IgD-negative memory B cell (primary cell): ENCODE measurements around the gene DDIT3. TPM values are rescaled to one million over a fixed set of nuclear protein-coding genes. Genes with fewer than 3 reads are reported as not detected.
A peak's percentile ranks its signal among the peaks of the same experiment; 100 is the strongest.
"Not testable (repeated sequence)": the region's sequence is repeated elsewhere in the genome, so short reads cannot be mapped to it uniquely, and the experiment has no call there.

Experiments
- H3K27ac Mint-ChIP-seq, 3 donors: one replicate each; pipeline ENCODE4 v1.8.0; 2020 to 2022; ENCODE audit warnings: mild to moderate bottlenecking in 3 of 3, mixed read lengths in 3 of 3, moderate library complexity in 1 of 3
- H3K27me3 Mint-ChIP-seq: one replicate; pipeline ENCODE4 v1.8.0; 2021; ENCODE audit warnings: mixed read lengths
- H3K36me3 Mint-ChIP-seq: one replicate; pipeline ENCODE4 v1.8.0; 2020; ENCODE audit warnings: mild to moderate bottlenecking, mixed read lengths
- H3K4me1 Mint-ChIP-seq, 3 donors: one replicate each; pipeline ENCODE4 v1.8.0; 2020 to 2022; ENCODE audit warnings: mixed read lengths in 3 of 3, mild to moderate bottlenecking in 1 of 3
- H3K4me3 Mint-ChIP-seq, 4 donors: one replicate each; pipeline ENCODE4 v1.8.0; 2020 to 2022; ENCODE audit warnings: mild to moderate bottlenecking in 4 of 4, mixed read lengths in 4 of 4, moderate library complexity in 3 of 4
- H3K9me3 Mint-ChIP-seq, 3 donors: one replicate each; pipeline ENCODE4 v1.8.0; 2020 to 2021; ENCODE audit warnings: mixed read lengths in 3 of 3, mild to moderate bottlenecking in 1 of 3
- polyA plus RNA-seq: library from polyadenylated mRNA; unstranded; fragments of 300-500 nt; fragmentation: Illumina TruSeq; gene quantifications from one replicate; pipeline ENCODE4 v1.2.3, GENCODE V29; 2021

The DDIT3 gene
- polyA plus RNA-seq, 1 donor from 2014 or later, result 32.2 TPM

- no peaks in the 10 kb centered on the region for H3K9me3 Mint-ChIP-seq
- no peaks in the 10 kb centered on the region for H3K27me3 Mint-ChIP-seq
- no peak overlapping the region for H3K4me3 Mint-ChIP-seq
- peaks cover 14 to 16% (median 15%) of the 10 kb centered on the region in 3 donors for H3K4me1 Mint-ChIP-seq
- H3K27ac Mint-ChIP-seq, result peak overlapping the region in 1 of 3 donors; percentile 99
- peaks cover 2% of the 10 kb centered on the region for H3K36me3 Mint-ChIP-seq
Measured at GRCh38 chr12:57514720-57515407, 5.5 kb downstream of the DDIT3 start.

GRCh38 chr12:57514246-57514645 is 6.1 kb downstream of the DDIT3 start:
- H3K9me3 Mint-ChIP-seq, H3K27me3 Mint-ChIP-seq, H3K4me3 Mint-ChIP-seq, H3K36me3 Mint-ChIP-seq: not testable (repeated sequence)
- H3K4me1 Mint-ChIP-seq, result peaks cover 12 to 15% (median 13%) of the 10 kb centered on the region in 3 donors
- peak overlapping the region in 1 of 3 donors; percentile 72 for H3K27ac Mint-ChIP-seq

GRCh38 chr12:57513677-57514076 is 6.6 kb downstream of the DDIT3 start:
- not testable (repeated sequence) for H3K27ac Mint-ChIP-seq, H3K4me3 Mint-ChIP-seq, H3K9me3 Mint-ChIP-seq

GRCh38 chr12:57513266-57513665 is 7.0 kb downstream of the DDIT3 start:
- no peaks in the 10 kb centered on the region for H3K27me3 Mint-ChIP-seq
- no peak overlapping the region for H3K4me3 Mint-ChIP-seq
- peak overlapping the region in 1 of 3 donors; percentile 43 for H3K27ac Mint-ChIP-seq
- H3K4me1 Mint-ChIP-seq, result peaks cover 5 to 9% (median 5%) of the 10 kb centered on the region in 3 donors
- peaks cover 4% of the 10 kb centered on the region for H3K36me3 Mint-ChIP-seq
- no peaks in the 10 kb centered on the region for H3K9me3 Mint-ChIP-seq

More at GRCh38 chr12:57513677-57514076, 6.6 kb downstream of the DDIT3 start:
- not testable (repeated sequence) for H3K4me1 Mint-ChIP-seq, H3K27me3 Mint-ChIP-seq, H3K36me3 Mint-ChIP-seq

GRCh38 chr12:57512665-57513064 is 7.6 kb downstream of the DDIT3 start:
- Mint-ChIP-seq H3K9me3 (no peaks in the 10 kb centered on the region), H3K4me3 (no peak overlapping the region), H3K27ac (peak overlapping the region in 2 of 3 donors; percentile 20 to 43), H3K4me1 (peaks cover 1 to 5% (median 2%) of the 10 kb centered on the region in 3 donors), H3K27me3 (no peaks in the 10 kb centered on the region), H3K36me3 (peaks cover 4% of the 10 kb centered on the region)

GRCh38 chr12:57511588-57512325 is 8.6 kb downstream of the DDIT3 start:
- no peaks in the 10 kb centered on the region for H3K9me3 Mint-ChIP-seq
- H3K4me3 Mint-ChIP-seq, result no peak overlapping the region
- H3K4me1 Mint-ChIP-seq, result peaks cover 0 to 1% (median 0%) of the 10 kb centered on the region in 3 donors
- no peaks in the 10 kb centered on the region for H3K27me3 Mint-ChIP-seq
- H3K27ac Mint-ChIP-seq, result peak overlapping the region; percentile 9 to 75 (median 43)
- H3K36me3 Mint-ChIP-seq, result peaks cover 4% of the 10 kb centered on the region

- Mint-ChIP-seq H3K9me3 (no peaks in the 10 kb centered on the region), H3K4me3 (no peak overlapping the region), H3K36me3 (peaks cover 4% of the 10 kb centered on the region), H3K27me3 (no peaks in the 10 kb centered on the region), H3K27ac (no peak overlapping the region), H3K4me1 (peaks cover 0 to 1% (median 0%) of the 10 kb centered on the region in 3 donors)
Measured at GRCh38 chr12:57511161-57511560, 9.2 kb downstream of the DDIT3 start.

- not testable (repeated sequence) for H3K4me1 Mint-ChIP-seq, H3K4me3 Mint-ChIP-seq, H3K27me3 Mint-ChIP-seq, H3K27ac Mint-ChIP-seq, H3K36me3 Mint-ChIP-seq, H3K9me3 Mint-ChIP-seq
Measured at GRCh38 chr12:57507796-57508195, 12.5 kb downstream of the DDIT3 start.

GRCh38 chr12:57506541-57506940 is 13.8 kb downstream of the DDIT3 start:
- H3K27me3 Mint-ChIP-seq, H3K36me3 Mint-ChIP-seq, H3K4me3 Mint-ChIP-seq, H3K9me3 Mint-ChIP-seq, H3K27ac Mint-ChIP-seq, H3K4me1 Mint-ChIP-seq: not testable (repeated sequence)

GRCh38 chr12:57502311-57502969 is 17.9 kb downstream of the DDIT3 start:
- H3K27ac Mint-ChIP-seq, result peak overlapping the region in 1 of 3 donors; percentile 71
- peaks cover 10% of the 10 kb centered on the region for H3K36me3 Mint-ChIP-seq
- H3K4me1 Mint-ChIP-seq, H3K9me3 Mint-ChIP-seq, H3K4me3 Mint-ChIP-seq, H3K27me3 Mint-ChIP-seq: not testable (repeated sequence)

- Mint-ChIP-seq H3K27me3 (no peaks in the 10 kb centered on the region), H3K4me3 (no peak overlapping the region), H3K4me1 (peaks cover 0 to 7% (median 6%) of the 10 kb centered on the region in 3 donors), H3K9me3 (no peaks in the 10 kb centered on the region), H3K27ac (no peak overlapping the region), H3K36me3 (peaks cover 11% of the 10 kb centered on the region)
Measured at GRCh38 chr12:57500213-57500612, 20.1 kb downstream of the DDIT3 start.

GRCh38 chr12:57498571-57498970 is 21.7 kb downstream of the DDIT3 start:
- H3K4me3 Mint-ChIP-seq, result no peak overlapping the region
- H3K27ac Mint-ChIP-seq, result no peak overlapping the region
- H3K4me1 Mint-ChIP-seq, result peaks cover 0 to 7% (median 6%) of the 10 kb centered on the region in 3 donors
- peaks cover 9% of the 10 kb centered on the region for H3K36me3 Mint-ChIP-seq
- no peaks in the 10 kb centered on the region for H3K9me3 Mint-ChIP-seq
- no peaks in the 10 kb centered on the region for H3K27me3 Mint-ChIP-seq

GRCh38 chr12:57498132-57498502 is 22.2 kb downstream of the DDIT3 start:
- no peaks in the 10 kb centered on the region for H3K27me3 Mint-ChIP-seq
- peaks cover 9% of the 10 kb centered on the region for H3K36me3 Mint-ChIP-seq
- no peaks in the 10 kb centered on the region for H3K9me3 Mint-ChIP-seq
- H3K27ac Mint-ChIP-seq, result no peak overlapping the region
- no peak overlapping the region for H3K4me3 Mint-ChIP-seq
- peaks cover 0 to 7% (median 6%) of the 10 kb centered on the region in 3 donors for H3K4me1 Mint-ChIP-seq

- no peaks in the 10 kb centered on the region for H3K27me3 Mint-ChIP-seq
- peaks cover 9% of the 10 kb centered on the region for H3K36me3 Mint-ChIP-seq
- no peaks in the 10 kb centered on the region for H3K9me3 Mint-ChIP-seq
- peaks cover 0 to 7% (median 6%) of the 10 kb centered on the region in 3 donors for H3K4me1 Mint-ChIP-seq
- H3K27ac Mint-ChIP-seq, result peak overlapping the region in 1 of 3 donors; percentile 11
- H3K4me3 Mint-ChIP-seq, result peak overlapping the region in 1 of 4 donors; percentile 3
Measured at GRCh38 chr12:57497223-57498131, 22.8 kb downstream of the DDIT3 start.
